OCI-LY1 (cell line): ENCODE measurements around the gene ACACA.

Source experiments
- H2AFZ ChIP-seq: fragments of 200-600 bp; sonication (generic), shearing (Covaris generic); 2 replicates; pipeline ENCODE4 v1.6.0; 2014; ENCODE audit warnings: antibody characterized with exemption, mild to moderate bottlenecking, low read length
- H3F3A ChIP-seq: fragments of 200-600 bp; sonication (generic), shearing (Covaris generic); 2 replicates; pipeline ENCODE4 v1.6.0; 2014; ENCODE audit warnings: mild to moderate bottlenecking, antibody characterized with exemption, low read length, moderate library complexity; ENCODE audit not compliant: insufficient read depth
- H3K27ac ChIP-seq: fragments of 200-600 bp; sonication (generic); 2 replicates; pipeline ENCODE4 v1.5.1; 2014; ENCODE audit warnings: low read length, mixed run types, mild to moderate bottlenecking, low read depth; ENCODE audit not compliant: poor library complexity, severe bottlenecking
- H3K27me3 ChIP-seq: fragments of 200-600 bp; sonication (generic); 2 replicates; pipeline ENCODE4 v1.6.0; 2014; ENCODE audit warnings: antibody characterized with exemption, mild to moderate bottlenecking, low read length, moderate library complexity; ENCODE audit not compliant: insufficient read depth
- H3K36me3 ChIP-seq: fragments of 200-600 bp; sonication (generic); 2 replicates; pipeline ENCODE4 v1.6.1; 2014; ENCODE audit warnings: mild to moderate bottlenecking, antibody characterized with exemption, low read length, moderate library complexity, mixed read lengths; ENCODE audit not compliant: insufficient read depth
- H3K4me1 ChIP-seq: fragments of 200-600 bp; sonication (generic); 2 replicates; pipeline ENCODE4 v1.5.1; 2014; ENCODE audit warnings: mild to moderate bottlenecking, low read length, moderate library complexity; ENCODE audit not compliant: insufficient read depth, severe bottlenecking
- H3K4me2 ChIP-seq: fragments of 200-600 bp; sonication (generic), shearing (Covaris generic); 2 replicates; pipeline ENCODE4 v1.6.1; 2014; ENCODE audit warnings: low read length
- H3K4me3 ChIP-seq: fragments of 200-600 bp; sonication (generic); 2 replicates; pipeline ENCODE4 v1.5.1; 2014; ENCODE audit warnings: low read length, low read depth, mild to moderate bottlenecking, mixed read lengths; ENCODE audit not compliant: poor library complexity, severe bottlenecking
- H3K79me2 ChIP-seq: fragments of 200-600 bp; shearing (Covaris generic); 2 replicates; pipeline ENCODE4 v1.6.1; 2016; ENCODE audit warnings: mixed run types, low read length, mixed read lengths; ENCODE audit not compliant: insufficient read depth
- H3K9ac ChIP-seq: fragments of 200-600 bp; sonication (generic), shearing (Covaris generic); 2 replicates; pipeline ENCODE4 v1.6.1; 2014; ENCODE audit warnings: mild to moderate bottlenecking, low read length, mixed read lengths
- H3K9me2 ChIP-seq: fragments of 200-600 bp; sonication (generic), shearing (Covaris generic); 2 replicates; pipeline ENCODE4 v1.6.1; 2014; ENCODE audit warnings: low read depth, mild to moderate bottlenecking, low read length, mixed read lengths
- H3K9me3 ChIP-seq: fragments of 200-600 bp; shearing (Covaris generic); 2 replicates; pipeline ENCODE4 v1.6.1; 2014; ENCODE audit warnings: low read length, mixed read lengths
- H4K20me1 ChIP-seq: fragments of 200-600 bp; sonication (generic), shearing (Covaris generic); 2 replicates; pipeline ENCODE4 v1.6.0; 2016; ENCODE audit warnings: mild to moderate bottlenecking, low read length; ENCODE audit not compliant: insufficient read depth
- CTCF ChIP-seq: fragments of 200-600 bp; sonication (generic), shearing (Covaris generic); IDR thresholded peaks from 2 replicates; pipeline ENCODE4 v1.5.1; 2017; ENCODE audit warnings: mild to moderate bottlenecking, antibody characterized with exemption, low read length, moderate library complexity, mixed read lengths
- EZH2 ChIP-seq: fragments of 200-600 bp; sonication (generic), shearing (Covaris generic); IDR thresholded peaks from 2 replicates; pipeline ENCODE4 v1.8.0; 2017; ENCODE audit warnings: borderline replicate concordance, mixed run types, mild to moderate bottlenecking, antibody characterized with exemption, low read length, moderate library complexity, mixed read lengths

ACACA gene

DNA sequence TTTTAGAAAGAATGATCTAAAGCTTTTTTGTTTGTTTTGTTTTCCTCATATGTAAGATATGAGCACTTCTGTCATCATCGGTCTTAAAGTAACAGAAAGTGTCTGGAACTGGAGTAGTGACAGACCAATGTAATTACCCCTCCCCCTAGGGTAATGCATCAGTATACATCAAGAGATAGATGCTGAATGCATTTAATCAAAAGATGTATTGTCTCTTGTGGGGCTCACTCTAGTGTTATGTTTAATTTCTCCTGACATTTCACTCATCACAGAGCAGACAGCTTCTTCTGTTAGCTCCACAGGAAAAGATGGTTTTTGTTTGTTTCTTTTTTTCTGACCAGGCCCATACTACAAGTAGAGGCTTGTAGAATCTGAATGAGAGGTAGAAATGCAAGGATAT, 199.5 kb downstream of the ACACA start:
- TF ChIP-seq EZH2 (no peak), CTCF (no peak)
- peaks cover 91% of the 10 kb centered on the region for H3K36me3 ChIP-seq
- H3K4me3 ChIP-seq = no peak overlapping the region

DNA sequence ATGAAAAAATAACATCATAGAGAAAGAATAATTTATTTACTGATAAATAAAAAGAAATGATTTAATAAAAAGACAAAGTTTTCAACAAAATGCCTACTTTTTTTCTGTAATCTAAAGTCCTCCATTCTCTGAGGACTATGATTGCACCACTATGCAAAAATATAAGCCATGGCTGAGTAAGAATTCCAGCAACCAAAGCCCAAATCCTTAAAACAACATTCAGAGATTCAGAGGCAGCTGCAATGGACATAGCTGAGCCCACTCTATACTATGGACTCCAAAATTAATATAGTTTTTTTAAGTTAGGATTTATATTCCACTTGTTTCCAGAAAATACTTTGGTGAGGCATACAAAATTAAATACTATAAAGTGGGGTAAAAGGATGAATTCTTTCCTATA, 200.3 kb downstream of the ACACA start:
- H3K27me3 ChIP-seq = no peaks in the 10 kb centered on the region
- no peak overlapping the region for H2AFZ ChIP-seq
- H3K4me2 ChIP-seq = no peak overlapping the region
- H3K9me3 ChIP-seq = no peaks in the 10 kb centered on the region
- H3F3A ChIP-seq = no peaks in the 10 kb centered on the region
- no peaks in the 10 kb centered on the region for H3K79me2 ChIP-seq
- H3K4me1 ChIP-seq = no peaks in the 10 kb centered on the region
- no peak overlapping the region for H3K27ac ChIP-seq
- H4K20me1 ChIP-seq = no peaks in the 10 kb centered on the region
- no peaks in the 10 kb centered on the region for H3K9me2 ChIP-seq
- TF ChIP-seq EZH2 (no peak), CTCF (no peak)
- no peak overlapping the region for H3K4me3 ChIP-seq
- peaks cover 89% of the 10 kb centered on the region for H3K36me3 ChIP-seq
- H3K9ac ChIP-seq = no peak overlapping the region

More for the DNA sequence above, 199.5 kb downstream of the ACACA start:
- H3K9me3 ChIP-seq = no peaks in the 10 kb centered on the region
- no peak overlapping the region for H3K4me2 ChIP-seq
- H2AFZ ChIP-seq = no peak overlapping the region
- no peaks in the 10 kb centered on the region for H4K20me1 ChIP-seq
- no peaks in the 10 kb centered on the region for H3K27me3 ChIP-seq
- H3K79me2 ChIP-seq = no peaks in the 10 kb centered on the region
- H3K9me2 ChIP-seq = no peaks in the 10 kb centered on the region
- H3F3A ChIP-seq = no peaks in the 10 kb centered on the region
- no peak overlapping the region for H3K27ac ChIP-seq
- H3K9ac ChIP-seq = no peak overlapping the region
- H3K4me1 ChIP-seq = no peaks in the 10 kb centered on the region

DNA sequence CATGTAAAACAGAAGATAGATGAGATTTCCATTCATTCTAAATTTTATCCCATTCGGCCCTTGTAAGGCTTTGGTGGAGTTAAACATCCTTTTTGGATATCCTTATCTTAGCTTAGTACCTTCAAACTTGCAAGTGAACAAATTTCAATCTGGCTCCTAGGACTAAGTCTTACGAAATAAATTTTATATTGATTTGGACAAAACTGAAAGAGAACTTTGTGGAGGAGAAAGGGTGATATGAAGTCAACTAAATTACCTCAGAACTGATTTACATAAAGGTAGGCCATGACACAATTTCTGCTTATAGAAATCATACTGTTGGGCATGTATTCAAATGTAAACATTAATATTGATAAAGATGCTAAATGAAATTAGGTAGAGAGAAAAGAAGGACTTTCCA, 206.1 kb downstream of the ACACA start:
- Histone ChIP-seq H3K4me3 (no peak overlapping the region), H3K4me2 (no peak overlapping the region), H3K27me3 (no peaks in the 10 kb centered on the region), H4K20me1 (no peaks in the 10 kb centered on the region), H3F3A (no peaks in the 10 kb centered on the region), H3K36me3 (peaks cover 76% of the 10 kb centered on the region), H3K27ac (no peak overlapping the region), H3K9me3 (no peaks in the 10 kb centered on the region), H3K9me2 (no peaks in the 10 kb centered on the region), H3K9ac (no peak overlapping the region), H3K79me2 (no peaks in the 10 kb centered on the region), H3K4me1 (peaks cover 7% of the 10 kb centered on the region), H2AFZ (no peak overlapping the region)
- TF ChIP-seq EZH2 (no peak), CTCF (no peak)
